HepG2 (cell line): ENCODE data around the gene NPSR1.

ENCODE experiments used
- CREB1 ChIP-seq, 2 experiments: fragments of 450-650 bp in 1 of 2; IDR thresholded peaks; 2 replicates each; pipeline ENCODE4 v1.6.1; 2016 to 2017; ENCODE audit warnings: control low read depth in 1 of 2, mild to moderate bottlenecking in 1 of 2, missing compliant biosample characterization in 1 of 2, missing genetic modification characterization in 1 of 2
- JUN ChIP-seq: sonication (generic); formaldehyde crosslinking; IDR thresholded peaks from 2 replicates; pipeline ENCODE4 v1.4.0; 2020; ENCODE audit warnings: mild to moderate bottlenecking, missing genetic modification reagents
- MXD1 ChIP-seq: sonication (generic); formaldehyde crosslinking; IDR thresholded peaks from 2 replicates; pipeline ENCODE4 v1.4.0; 2020; ENCODE audit warnings: mild to moderate bottlenecking, missing genetic modification reagents
- POLR2AphosphoS2 ChIP-seq: IDR thresholded peaks from 2 replicates; pipeline ENCODE4 v1.6.1; 2011; ENCODE audit warnings: low read depth, low read length, improper control_type of control experiment
- YY1 ChIP-seq: IDR thresholded peaks from 2 replicates; pipeline ENCODE4 v1.6.1; 2011; ENCODE audit warnings: low read length, low read depth, moderate library complexity, mild to moderate bottlenecking; ENCODE audit not compliant: insufficient read depth, insufficient replicate concordance
- ZBED4 ChIP-seq: sonication (generic); formaldehyde crosslinking; IDR thresholded peaks from 2 replicates; pipeline ENCODE4 v1.4.0; 2020; ENCODE audit warnings: missing genetic modification reagents, borderline replicate concordance
- ZBTB26 ChIP-seq: IDR thresholded peaks from 2 replicates; pipeline ENCODE4 v1.6.1; 2016; ENCODE audit warnings: missing compliant biosample characterization, missing genetic modification reagents, borderline replicate concordance
- ZNF331 ChIP-seq: sonication (generic); formaldehyde crosslinking; IDR thresholded peaks from 2 replicates; pipeline ENCODE4 v1.4.0; 2020; ENCODE audit warnings: missing genetic modification reagents
- ZNF362 ChIP-seq: sonication (generic); formaldehyde crosslinking; IDR thresholded peaks from 2 replicates; pipeline ENCODE4 v1.4.0; 2020; ENCODE audit warnings: missing genetic modification reagents, mild to moderate bottlenecking, borderline replicate concordance
- ZNF549 ChIP-seq: sonication (generic); formaldehyde crosslinking; IDR thresholded peaks from 2 replicates; pipeline ENCODE4 v1.5.0; 2020; ENCODE audit warnings: missing genetic modification reagents

- TF ChIP-seq POLR2AphosphoS2, result no peak
- TF ChIP-seq ZNF362 (CRISPR knock-in tag), result no peak
- TF ChIP-seq ZBTB26, result no peak
- no peak for TF ChIP-seq ZNF331 (CRISPR knock-in tag)
- no peak for TF ChIP-seq ZBED4 (CRISPR knock-in tag)
- TF ChIP-seq MXD1, result no peak
- no peak for TF ChIP-seq YY1
- TF ChIP-seq ZNF549, result no peak
- TF ChIP-seq JUN (CRISPR knock-in tag), result no peak
- no peak for TF ChIP-seq CREB1 (IDR thresholded peaks at IDR 0.05)
- no peak for TF ChIP-seq CREB1 (CRISPR knock-in tag; IDR thresholded peaks at IDR 0.05)
These were observed 122.5 kb downstream of the NPSR1 start for GRCh38 chr7:34780546-34780945.
